OCI-LY1 (cell line): ENCODE data around the gene TRPV5.

ENCODE experiments used
- H2AFZ ChIP-seq: fragments of 200-600 bp; sonication (generic), shearing (Covaris generic); 2 replicates; pipeline ENCODE4 v1.6.0; 2014; ENCODE audit warnings: antibody characterized with exemption, mild to moderate bottlenecking, low read length
- H3F3A ChIP-seq: fragments of 200-600 bp; sonication (generic), shearing (Covaris generic); 2 replicates; pipeline ENCODE4 v1.6.0; 2014; ENCODE audit warnings: mild to moderate bottlenecking, antibody characterized with exemption, low read length, moderate library complexity; ENCODE audit not compliant: insufficient read depth
- H3K27ac ChIP-seq: fragments of 200-600 bp; sonication (generic); 2 replicates; pipeline ENCODE4 v1.5.1; 2014; ENCODE audit warnings: low read length, mixed run types, mild to moderate bottlenecking, low read depth; ENCODE audit not compliant: poor library complexity, severe bottlenecking
- H3K27me3 ChIP-seq: fragments of 200-600 bp; sonication (generic); 2 replicates; pipeline ENCODE4 v1.6.0; 2014; ENCODE audit warnings: antibody characterized with exemption, mild to moderate bottlenecking, low read length, moderate library complexity; ENCODE audit not compliant: insufficient read depth
- H3K36me3 ChIP-seq: fragments of 200-600 bp; sonication (generic); 2 replicates; pipeline ENCODE4 v1.6.1; 2014; ENCODE audit warnings: mild to moderate bottlenecking, antibody characterized with exemption, low read length, moderate library complexity, mixed read lengths; ENCODE audit not compliant: insufficient read depth
- H3K4me1 ChIP-seq: fragments of 200-600 bp; sonication (generic); 2 replicates; pipeline ENCODE4 v1.5.1; 2014; ENCODE audit warnings: mild to moderate bottlenecking, low read length, moderate library complexity; ENCODE audit not compliant: insufficient read depth, severe bottlenecking
- H3K4me2 ChIP-seq: fragments of 200-600 bp; sonication (generic), shearing (Covaris generic); 2 replicates; pipeline ENCODE4 v1.6.1; 2014; ENCODE audit warnings: low read length
- H3K4me3 ChIP-seq: fragments of 200-600 bp; sonication (generic); 2 replicates; pipeline ENCODE4 v1.5.1; 2014; ENCODE audit warnings: low read length, low read depth, mild to moderate bottlenecking, mixed read lengths; ENCODE audit not compliant: poor library complexity, severe bottlenecking
- H3K79me2 ChIP-seq: fragments of 200-600 bp; shearing (Covaris generic); 2 replicates; pipeline ENCODE4 v1.6.1; 2016; ENCODE audit warnings: mixed run types, low read length, mixed read lengths; ENCODE audit not compliant: insufficient read depth
- H3K9ac ChIP-seq: fragments of 200-600 bp; sonication (generic), shearing (Covaris generic); 2 replicates; pipeline ENCODE4 v1.6.1; 2014; ENCODE audit warnings: mild to moderate bottlenecking, low read length, mixed read lengths
- H3K9me2 ChIP-seq: fragments of 200-600 bp; sonication (generic), shearing (Covaris generic); 2 replicates; pipeline ENCODE4 v1.6.1; 2014; ENCODE audit warnings: low read depth, mild to moderate bottlenecking, low read length, mixed read lengths
- H3K9me3 ChIP-seq: fragments of 200-600 bp; shearing (Covaris generic); 2 replicates; pipeline ENCODE4 v1.6.1; 2014; ENCODE audit warnings: low read length, mixed read lengths
- H4K20me1 ChIP-seq: fragments of 200-600 bp; sonication (generic), shearing (Covaris generic); 2 replicates; pipeline ENCODE4 v1.6.0; 2016; ENCODE audit warnings: mild to moderate bottlenecking, low read length; ENCODE audit not compliant: insufficient read depth
- CTCF ChIP-seq: fragments of 200-600 bp; sonication (generic), shearing (Covaris generic); IDR thresholded peaks from 2 replicates; pipeline ENCODE4 v1.5.1; 2017; ENCODE audit warnings: mild to moderate bottlenecking, antibody characterized with exemption, low read length, moderate library complexity, mixed read lengths
- EZH2 ChIP-seq: fragments of 200-600 bp; sonication (generic), shearing (Covaris generic); IDR thresholded peaks from 2 replicates; pipeline ENCODE4 v1.8.0; 2017; ENCODE audit warnings: borderline replicate concordance, mixed run types, mild to moderate bottlenecking, antibody characterized with exemption, low read length, moderate library complexity, mixed read lengths

TRPV5 gene

GRCh38 chr7:142859411-142859810 lies 74.1 kb downstream of the TRPV5 start:
- H2AFZ ChIP-seq = no peak overlapping the region
- peaks cover 3% of the 10 kb centered on the region for H3K4me1 ChIP-seq
- no peaks in the 10 kb centered on the region for H3K9me3 ChIP-seq
- no peak overlapping the region for H3K9ac ChIP-seq
- H3K4me2 ChIP-seq = no peak overlapping the region
- no peaks in the 10 kb centered on the region for H3K9me2 ChIP-seq
- H3K79me2 ChIP-seq = no peaks in the 10 kb centered on the region
- H3K27me3 ChIP-seq = peaks cover 5% of the 10 kb centered on the region; the same call in 1 of the 2 replicates
- H4K20me1 ChIP-seq = no peaks in the 10 kb centered on the region
- no peaks in the 10 kb centered on the region for H3F3A ChIP-seq
- H3K27ac ChIP-seq = no peak overlapping the region
- H3K36me3 ChIP-seq = no peaks in the 10 kb centered on the region
- no peak for TF ChIP-seq CTCF
- no peak for TF ChIP-seq EZH2
- H3K4me3 ChIP-seq = no peak overlapping the region
